Glutamatergic neuron (in vitro differentiated cells): ENCODE measurements around the gene ABHD14A. TPM values are rescaled to one million over a fixed set of nuclear protein-coding genes. Genes with fewer than 3 reads are reported as not detected.
"Not testable (repeated sequence)": the region's sequence is repeated elsewhere in the genome, so short reads cannot be mapped to it uniquely, and the experiment has no call there.

Experiments
- DNase-seq: peaks from one replicate; pipeline ENCODE4 v3.0.0; 2022
- H3K27ac Mint-ChIP-seq: one replicate; pipeline ENCODE4 v1.8.0; 2020; ENCODE audit warnings: mild to moderate bottlenecking, mixed read lengths, inconsistent platforms; ENCODE audit not compliant: unreplicated experiment
- H3K27me3 Mint-ChIP-seq: one replicate; pipeline ENCODE4 v1.8.0; 2020; ENCODE audit warnings: mild to moderate bottlenecking, moderate library complexity, mixed read lengths, inconsistent platforms; ENCODE audit not compliant: unreplicated experiment
- H3K36me3 Mint-ChIP-seq: one replicate; pipeline ENCODE4 v1.8.0; 2020; ENCODE audit warnings: mild to moderate bottlenecking, mixed read lengths, inconsistent platforms; ENCODE audit not compliant: unreplicated experiment
- H3K4me1 Mint-ChIP-seq: one replicate; pipeline ENCODE4 v1.8.0; 2020; ENCODE audit warnings: mild to moderate bottlenecking, low read depth, mixed read lengths, inconsistent platforms; ENCODE audit not compliant: unreplicated experiment
- H3K4me3 Mint-ChIP-seq: one replicate; pipeline ENCODE4 v1.8.0; 2020; ENCODE audit warnings: mild to moderate bottlenecking, mixed read lengths, inconsistent platforms; ENCODE audit not compliant: unreplicated experiment
- H3K9me3 Mint-ChIP-seq: one replicate; pipeline ENCODE4 v1.8.0; 2020; ENCODE audit warnings: mild to moderate bottlenecking, moderate library complexity, mixed read lengths, inconsistent platforms; ENCODE audit not compliant: unreplicated experiment
- CTCF ChIP-seq: fragments of 200-600 bp; sonication (generic); IDR thresholded peaks from one replicate; pipeline ENCODE4 v1.5.0; 2021; ENCODE audit not compliant: partially characterized antibody, unreplicated experiment
- long read RNA-seq: library from polyadenylated mRNA; unstranded; transcript quantifications from one replicate; pipeline ENCODE4 v2.0.0, GENCODE V29; 2020; ENCODE audit not compliant: unreplicated experiment
- total RNA-seq: library from RNA; stranded (reverse); fragmentation: NEBNext Ultra II Directional; extraction: Animal tissue kit (Norgen Biotek cat#: 25700); gene quantifications from one replicate; pipeline ENCODE4 v1.2.1, GENCODE V29; 2021; ENCODE audit not compliant: unreplicated experiment

ABHD14A gene
- 12.7 TPM for total RNA-seq
- long read RNA-seq, transcript ABHD14A-201 (5 exons, 1,062 nt), result major isoform, 14 of 21 reads
- long read RNA-seq, partial matches to known transcripts, result 2 of 21 reads
- long read RNA-seq, other reads (novel, unspliced or antisense), result 4 of 21 reads

GRCh38 chr3:51974963-51975851 is at the start of gene ABHD14A:
ABHD14A (plus strand) TSS chr3:51975064; CDS start chr3:51975136, 72 bp downstream.
- Mint-ChIP-seq H3K27me3 (peaks cover 12% of the 10 kb centered on the region), H3K9me3 (peaks cover 10% of the 10 kb centered on the region), H3K4me1 (peaks cover 17% of the 10 kb centered on the region), H3K4me3 (peak within 1 kb of the TSS; percentile 91), H3K36me3 (no peaks in the 10 kb centered on the region), H3K27ac (peak within 1 kb of the TSS; percentile 87)
- peak; percentile 65 for DNase-seq
- no peak for TF ChIP-seq CTCF

GRCh38 chr3:51927061-51927977 is 47.5 kb upstream of the ABHD14A start:
- H3K36me3 Mint-ChIP-seq, result no peaks in the 10 kb centered on the region
- H3K4me1 Mint-ChIP-seq, result no peaks in the 10 kb centered on the region
- no peak overlapping the region for H3K27ac Mint-ChIP-seq
- no peak for DNase-seq
- TF ChIP-seq CTCF, result no peak
- no peaks in the 10 kb centered on the region for H3K27me3 Mint-ChIP-seq
- no peak overlapping the region for H3K4me3 Mint-ChIP-seq
- H3K9me3 Mint-ChIP-seq, result peaks cover 4% of the 10 kb centered on the region

- DNase-seq, result no peak
- Mint-ChIP-seq H3K27ac (no peak overlapping the region), H3K36me3 (no peaks in the 10 kb centered on the region), H3K27me3 (no peaks in the 10 kb centered on the region), H3K4me3 (no peak overlapping the region), H3K4me1 (no peaks in the 10 kb centered on the region), H3K9me3 (peaks cover 4% of the 10 kb centered on the region)
- no peak for TF ChIP-seq CTCF
Observed at GRCh38 chr3:51928438-51928837, 46.4 kb upstream of the ABHD14A start.

GRCh38 chr3:51928981-51929380 is 45.9 kb upstream of the ABHD14A start:
- H3K9me3 Mint-ChIP-seq, H3K27me3 Mint-ChIP-seq, DNase-seq, H3K4me1 Mint-ChIP-seq, H3K27ac Mint-ChIP-seq, H3K36me3 Mint-ChIP-seq, H3K4me3 Mint-ChIP-seq: not testable (repeated sequence)

- no peak overlapping the region for H3K4me3 Mint-ChIP-seq
- DNase-seq, result no peak
- TF ChIP-seq CTCF, result no peak
- H3K4me1 Mint-ChIP-seq, result no peaks in the 10 kb centered on the region
- peaks cover 4% of the 10 kb centered on the region for H3K9me3 Mint-ChIP-seq
- H3K27ac Mint-ChIP-seq, result no peak overlapping the region
- no peaks in the 10 kb centered on the region for H3K36me3 Mint-ChIP-seq
- H3K27me3 Mint-ChIP-seq, result no peaks in the 10 kb centered on the region
Observed at GRCh38 chr3:51929420-51930003, 45.4 kb upstream of the ABHD14A start.
